Upper lobe of left lung (tissue), 6 donors: ENCODE data around the gene GSX2. TPM values are rescaled to one million over a fixed set of nuclear protein-coding genes. Genes with fewer than 3 reads are reported as not detected.
"Not testable (repeated sequence)": the region's sequence is repeated elsewhere in the genome, so short reads cannot be mapped to it uniquely, and the experiment has no call there.

Experiments
- ATAC-seq, 2 donors: fragments of 200-7000 bp; cut with Tn5 transposase; one replicate each; pipeline ENCODE4 v1.9.1; 2022; ENCODE audit warnings: mild to moderate bottlenecking in 2 of 2, moderate library complexity in 2 of 2; ENCODE audit not compliant: low FRiP score in 2 of 2
- DNase-seq, 2 donors: peaks; one replicate each; pipeline ENCODE4 v3.0.0-alpha.2; 2019 to 2020
- H3K27ac ChIP-seq, 4 donors: fragments of 200-600 bp; sonication (generic); one replicate each; pipeline ENCODE4 v1.5.1; 2016 to 2019
- H3K27me3 ChIP-seq, 4 donors: fragments of 200-600 bp; sonication (generic); one replicate each; pipeline ENCODE4 v1.5.1; 2017 to 2019
- H3K36me3 ChIP-seq, 4 donors: fragments of 200-600 bp; sonication (generic); one replicate each; pipeline ENCODE4 v1.5.1; 2016 to 2019
- H3K4me1 ChIP-seq, 4 donors: fragments of 200-600 bp; sonication (generic); one replicate each; pipeline ENCODE4 v1.5.1; 2018 to 2019
- H3K4me3 ChIP-seq, 4 donors: fragments of 200-600 bp; sonication (generic); one replicate each; pipeline ENCODE4 v1.5.1; 2017 to 2019; ENCODE audit warnings: mild to moderate bottlenecking in 2 of 4, moderate library complexity in 1 of 4
- H3K9me3 ChIP-seq, 4 donors: fragments of 200-600 bp; sonication (generic); one replicate each; pipeline ENCODE4 v1.5.1; 2018 to 2019
- EP300 ChIP-seq, 4 donors: sonication (generic); formaldehyde crosslinking; IDR thresholded peaks; one replicate each; pipeline ENCODE4 v1.5.1; 2017; ENCODE audit warnings: antibody characterized with exemption in 4 of 4, control low read depth in 2 of 4
- POLR2A ChIP-seq, 4 donors: fragments of 450-650 bp; IDR thresholded peaks; one replicate each; pipeline ENCODE4 v1.5.1; 2016 to 2017; ENCODE audit warnings: antibody characterized with exemption in 4 of 4, mild to moderate bottlenecking in 2 of 4
- POLR2AphosphoS5 ChIP-seq, 2 donors: sonication (generic); formaldehyde crosslinking; IDR thresholded peaks; one replicate each; pipeline ENCODE4 v1.5.1; 2017; ENCODE audit warnings: antibody characterized with exemption in 2 of 2
- WGBS, 2 donors: methylation state at CpG; one replicate each; pipeline ENCODE4 v1.1.5; 2017 to 2018; 5-methylcytosine and 5-hydroxymethylcytosine counted together
- total RNA-seq, 6 donors: library from RNA; depleted of rRNA in 4 of 6; stranded (reverse); fragments of >200 nt in 4 of 6; gene quantifications; one replicate each; pipeline versions ENCODE4 v1.1.0 to v1.2.1, GENCODE V29; 2016 to 2021
- TF ChIP-seq, protein P1 (sequence below), 6 experiments: fragments of 450-650 bp in 4 of 6; fragments of 200-600 bp in 2 of 6; sonication (generic) in 2 of 6; IDR thresholded peaks; one replicate each; pipeline ENCODE4 v1.5.1; 2016 to 2019; ENCODE audit warnings: antibody characterized with exemption in 6 of 6
- donor health status: DM: no; HTN: no; CAD: no; lungs with moderate emphysema.
- donor health status: DM: no; HTN: yes; CAD: no; lungs with severe emphysema.

The GSX2 gene
- not detected for total RNA-seq

DNA sequence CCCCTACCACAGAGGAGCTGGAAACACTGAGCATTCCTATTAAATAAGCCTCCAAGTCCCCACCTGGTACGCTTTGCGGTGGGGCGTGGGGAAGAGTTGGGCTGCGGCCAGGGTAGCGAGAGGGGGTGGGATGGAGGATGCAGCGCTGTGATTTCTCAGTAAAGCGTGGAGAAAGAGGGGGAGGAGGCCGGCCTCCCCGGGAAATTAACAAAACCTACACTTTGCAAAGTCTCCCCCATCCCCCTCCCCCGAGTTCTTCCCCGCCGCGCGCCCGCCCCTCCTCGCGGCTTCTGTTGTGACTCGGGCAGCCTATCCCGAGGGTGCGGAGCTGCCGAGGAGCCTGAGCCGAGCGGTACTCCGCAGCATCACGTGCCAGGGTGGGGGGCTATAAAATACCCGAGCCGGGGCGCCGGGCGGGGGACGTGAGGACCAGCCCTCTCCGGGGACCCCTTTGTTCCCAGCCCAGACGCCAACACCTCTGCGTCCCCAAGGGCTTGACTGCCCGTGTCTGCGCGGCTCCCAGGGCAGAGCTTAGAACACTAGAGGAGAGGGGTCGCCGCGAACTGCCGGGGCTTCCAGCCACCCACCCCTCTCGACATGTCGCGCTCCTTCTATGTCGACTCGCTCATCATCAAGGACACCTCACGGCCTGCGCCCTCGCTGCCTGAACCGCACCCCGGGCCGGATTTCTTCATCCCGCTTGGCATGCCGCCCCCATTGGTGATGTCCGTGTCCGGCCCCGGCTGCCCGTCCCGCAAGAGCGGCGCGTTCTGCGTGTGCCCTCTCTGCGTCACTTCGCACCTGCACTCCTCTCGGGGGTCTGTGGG lies at the start of gene GSX2:
GSX2 (plus strand) TSS at position 416 of the 827 bp plus-strand sequence; CDS start at position 598, 182 bp downstream.
- no peak within 1 kb of the TSS for H3K27ac ChIP-seq
- DNase-seq: peak in 1 of 2 donors; percentile 82
- H3K27me3 ChIP-seq: peaks cover 5 to 81% (median 38%) of the 10 kb centered on the region in 4 donors
- no peaks in the 10 kb centered on the region for H3K36me3 ChIP-seq
- 0 to 2% methylated on average over 18 to 58 of the region's 66 CpGs for WGBS, 2 donors
- peaks cover 24 to 42% (median 35%) of the 10 kb centered on the region in 4 donors for H3K4me1 ChIP-seq
- TF ChIP-seq, protein P1, sequence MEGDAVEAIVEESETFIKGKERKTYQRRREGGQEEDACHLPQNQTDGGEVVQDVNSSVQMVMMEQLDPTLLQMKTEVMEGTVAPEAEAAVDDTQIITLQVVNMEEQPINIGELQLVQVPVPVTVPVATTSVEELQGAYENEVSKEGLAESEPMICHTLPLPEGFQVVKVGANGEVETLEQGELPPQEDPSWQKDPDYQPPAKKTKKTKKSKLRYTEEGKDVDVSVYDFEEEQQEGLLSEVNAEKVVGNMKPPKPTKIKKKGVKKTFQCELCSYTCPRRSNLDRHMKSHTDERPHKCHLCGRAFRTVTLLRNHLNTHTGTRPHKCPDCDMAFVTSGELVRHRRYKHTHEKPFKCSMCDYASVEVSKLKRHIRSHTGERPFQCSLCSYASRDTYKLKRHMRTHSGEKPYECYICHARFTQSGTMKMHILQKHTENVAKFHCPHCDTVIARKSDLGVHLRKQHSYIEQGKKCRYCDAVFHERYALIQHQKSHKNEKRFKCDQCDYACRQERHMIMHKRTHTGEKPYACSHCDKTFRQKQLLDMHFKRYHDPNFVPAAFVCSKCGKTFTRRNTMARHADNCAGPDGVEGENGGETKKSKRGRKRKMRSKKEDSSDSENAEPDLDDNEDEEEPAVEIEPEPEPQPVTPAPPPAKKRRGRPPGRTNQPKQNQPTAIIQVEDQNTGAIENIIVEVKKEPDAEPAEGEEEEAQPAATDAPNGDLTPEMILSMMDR (IDR thresholded peaks at IDR 0.05): no peak
- no peak for TF ChIP-seq POLR2AphosphoS5 (IDR thresholded peaks at IDR 0.05)
- TF ChIP-seq EP300 (IDR thresholded peaks at IDR 0.05): no peak
- TF ChIP-seq POLR2A (IDR thresholded peaks at IDR 0.05): no peak
- ATAC-seq: peak in 1 of 2 donors; percentile 48
- no peaks in the 10 kb centered on the region for H3K9me3 ChIP-seq
- H3K4me3 ChIP-seq: peak within 1 kb of the TSS in 3 of 4 donors; percentile 6 to 23 (median 19)

DNA sequence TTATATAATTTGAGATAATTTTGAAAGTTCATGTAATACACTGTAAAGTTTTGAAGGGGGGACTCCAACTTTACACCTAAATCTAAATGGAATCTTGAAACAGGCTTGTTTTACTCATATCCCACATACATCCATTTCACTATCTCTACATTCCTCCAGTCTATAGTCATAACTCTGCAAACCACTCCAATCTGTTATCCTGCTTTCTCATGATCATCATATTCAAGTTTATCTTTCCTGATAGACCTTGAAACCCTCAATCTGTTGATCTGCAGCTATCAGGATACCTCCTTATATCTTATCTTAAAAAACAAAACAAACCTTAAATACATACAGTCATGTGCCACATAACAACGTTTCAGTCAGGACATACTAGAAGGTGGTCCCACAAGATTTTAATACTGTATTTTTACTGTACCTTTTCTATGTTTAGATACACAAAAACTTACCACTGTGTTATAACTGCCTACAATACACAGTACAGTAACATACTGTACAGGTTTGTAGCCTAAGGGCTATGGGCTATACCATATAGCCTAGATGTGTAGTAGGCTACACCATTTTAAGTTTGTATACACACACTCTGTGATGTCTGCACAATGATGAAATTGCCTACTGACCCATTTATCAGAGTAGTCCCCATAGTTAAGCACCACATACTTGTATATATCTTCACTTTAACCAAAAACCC lies 49.6 kb upstream of the GSX2 start:
- no peaks in the 10 kb centered on the region for H3K27me3 ChIP-seq
- TF ChIP-seq EP300 (IDR thresholded peaks at IDR 0.05): no peak
- TF ChIP-seq, protein P1 (IDR thresholded peaks at IDR 0.05): no peak
- TF ChIP-seq POLR2AphosphoS5 (IDR thresholded peaks at IDR 0.05): no peak
- TF ChIP-seq POLR2A (IDR thresholded peaks at IDR 0.05): no peak
- DNase-seq: no peak
- peaks cover 3 to 14% (median 6%) of the 10 kb centered on the region in 4 donors for H3K36me3 ChIP-seq
- H3K27ac ChIP-seq: no peak overlapping the region
- 10 to 37% methylated on average over 1 of the region's 1 CpG for WGBS, 2 donors
- H3K4me3 ChIP-seq: no peak overlapping the region
- no peak for ATAC-seq
- H3K9me3 ChIP-seq: no peaks in the 10 kb centered on the region
- H3K4me1 ChIP-seq: peaks cover 3 to 24% (median 15%) of the 10 kb centered on the region in 4 donors

DNA sequence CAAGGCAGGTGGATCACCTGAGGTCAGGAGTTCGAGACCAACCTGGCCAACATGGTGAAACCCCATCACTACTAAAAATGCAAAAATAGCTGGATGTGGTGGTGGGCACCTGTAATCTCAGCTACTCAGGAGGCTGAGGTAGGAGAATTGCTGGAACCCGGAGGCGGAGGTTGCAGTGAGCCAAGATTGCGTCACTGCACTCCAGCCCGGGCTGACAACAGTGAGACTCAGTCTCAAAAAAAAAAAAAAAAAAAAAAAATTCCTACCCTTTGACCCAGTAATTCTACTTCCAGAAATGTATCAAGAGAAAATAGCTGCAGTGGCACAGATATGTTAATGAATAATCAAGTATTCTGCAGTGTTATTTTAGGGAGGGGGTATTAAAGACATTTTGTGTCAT lies 46.6 kb upstream of the GSX2 start:
- not testable (repeated sequence) for ATAC-seq, H3K9me3 ChIP-seq, H3K36me3 ChIP-seq, H3K27me3 ChIP-seq, H3K27ac ChIP-seq, H3K4me3 ChIP-seq
- DNase-seq: peak in 1 of 2 donors; percentile 31
- peaks cover 13 to 37% (median 29%) of the 10 kb centered on the region in 4 donors for H3K4me1 ChIP-seq
- 72 to 74% methylated on average over 5 of the region's 5 CpGs for WGBS, 2 donors

DNA sequence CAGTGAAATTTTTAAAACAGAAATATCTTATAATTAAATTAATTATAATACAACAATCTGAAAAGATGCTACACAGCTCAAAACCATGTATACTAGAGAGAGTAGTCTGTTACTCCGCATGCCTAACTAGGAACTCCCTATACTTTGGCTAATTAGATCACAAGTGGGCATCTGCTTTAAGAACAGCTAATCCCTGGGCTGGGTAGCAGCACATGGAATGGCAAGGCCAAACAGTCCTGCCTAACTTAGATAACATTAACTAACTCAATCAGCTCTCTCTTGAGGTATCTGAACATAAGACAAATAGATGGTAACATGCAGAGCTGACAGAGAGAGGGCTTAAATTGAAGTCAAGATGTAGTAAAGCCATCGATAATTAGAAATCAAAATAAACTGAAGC lies 45.5 kb upstream of the GSX2 start:
- Histone ChIP-seq H3K4me1 (peaks cover 16 to 46% (median 34%) of the 10 kb centered on the region in 4 donors), H3K36me3 (no peaks in the 10 kb centered on the region), H3K27ac (no peak overlapping the region), H3K9me3 (no peaks in the 10 kb centered on the region), H3K4me3 (no peak overlapping the region), H3K27me3 (no peaks in the 10 kb centered on the region)
- TF ChIP-seq, protein P1 (IDR thresholded peaks at IDR 0.05): no peak
- TF ChIP-seq POLR2AphosphoS5 (IDR thresholded peaks at IDR 0.05) (no peak), EP300 (IDR thresholded peaks at IDR 0.05) (no peak), POLR2A (IDR thresholded peaks at IDR 0.05) (no peak)
- WGBS, 2 donors: 86 to 94% methylated on average over 2 of the region's 2 CpGs
- ATAC-seq: no peak
- no peak for DNase-seq

DNA sequence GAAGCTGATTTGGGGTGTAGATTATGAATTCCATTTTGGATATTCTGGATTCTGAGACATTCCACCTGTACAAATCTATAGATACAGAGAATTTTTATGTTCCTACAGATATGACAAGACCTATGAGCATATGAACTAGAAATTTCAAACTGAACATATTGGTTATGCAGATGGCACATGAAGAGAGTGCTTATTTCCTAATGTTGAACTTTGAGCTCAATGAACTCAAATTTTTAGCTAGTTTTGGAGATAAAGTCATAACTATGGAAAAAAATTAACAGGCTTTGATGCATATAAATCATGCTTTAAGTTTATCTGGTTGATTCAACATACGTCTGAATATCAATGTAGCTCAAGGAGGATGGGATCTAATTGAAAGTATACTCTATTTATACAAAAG lies 44.5 kb upstream of the GSX2 start:
- no peak overlapping the region for H3K27ac ChIP-seq
- H3K4me1 ChIP-seq: peaks cover 25 to 48% (median 36%) of the 10 kb centered on the region in 4 donors
- TF ChIP-seq POLR2A (IDR thresholded peaks at IDR 0.05): no peak
- no peak for TF ChIP-seq POLR2AphosphoS5 (IDR thresholded peaks at IDR 0.05)
- TF ChIP-seq, protein P1 (IDR thresholded peaks at IDR 0.05): no peak
- TF ChIP-seq EP300 (IDR thresholded peaks at IDR 0.05): no peak

More for the DNA sequence above, 44.5 kb upstream of the GSX2 start:
- ATAC-seq (no peak), DNase-seq (no peak)
- no peak overlapping the region for H3K4me3 ChIP-seq
- WGBS, 2 donors: 95 to 100% methylated on average over 1 of the region's 1 CpG
- H3K9me3 ChIP-seq: no peaks in the 10 kb centered on the region
- H3K36me3 ChIP-seq: no peaks in the 10 kb centered on the region
- no peaks in the 10 kb centered on the region for H3K27me3 ChIP-seq
